G401.6 (cell line): ENCODE data around the gene REEP6.
"Not testable (repeated sequence)": the region's sequence is repeated elsewhere in the genome, so short reads cannot be mapped to it uniquely, and the experiment has no call there.

Experiments
- FAIRE-seq: peaks from 2 replicates; lab custom pipeline; 2012; peaks lifted over from hg19 to GRCh38; lab: Jason Lieb, UNC

The REEP6 gene

DNA sequence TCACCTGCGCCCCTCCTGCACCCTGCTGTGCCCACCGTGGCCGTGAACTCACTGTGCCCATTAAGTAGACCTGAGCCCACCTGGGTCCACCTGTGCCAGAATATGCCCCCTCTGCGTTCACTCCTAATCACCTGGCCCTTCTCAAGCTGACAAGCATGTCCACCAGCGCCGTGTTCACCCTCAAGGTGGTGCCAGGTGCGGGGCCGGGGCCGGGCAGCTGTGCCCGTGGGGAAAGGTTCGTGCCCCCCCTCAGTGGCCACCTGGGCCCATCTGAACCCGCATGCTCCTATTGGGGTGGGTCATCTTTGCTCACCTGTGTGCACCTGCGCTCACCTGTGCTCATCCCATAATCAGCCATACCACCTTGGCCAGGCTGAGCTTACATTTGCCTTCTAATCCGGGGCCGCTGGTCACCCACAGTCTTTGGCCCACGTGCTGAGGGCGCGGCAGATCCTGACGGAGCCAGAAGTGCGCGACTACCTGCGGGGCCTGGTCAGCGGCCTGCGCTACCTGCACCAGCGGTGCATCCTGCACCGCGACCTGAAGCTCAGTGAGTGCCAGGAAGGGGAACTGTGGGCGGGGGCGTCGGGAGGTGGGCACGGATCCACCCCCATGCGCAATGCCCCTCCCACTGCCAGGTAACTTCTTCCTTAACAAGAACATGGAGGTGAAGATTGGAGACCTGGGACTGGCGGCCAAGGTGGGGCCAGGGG, 35.2 kb downstream of the REEP6 start:
- no peak for FAIRE-seq

- FAIRE-seq, result no peak
Measured at GRCh38 chr19:1526979-1527649, 36.1 kb downstream of the REEP6 start.

GRCh38 chr19:1527650-1528309, 36.8 kb downstream of the REEP6 start:
- FAIRE-seq, result no peak

DNA sequence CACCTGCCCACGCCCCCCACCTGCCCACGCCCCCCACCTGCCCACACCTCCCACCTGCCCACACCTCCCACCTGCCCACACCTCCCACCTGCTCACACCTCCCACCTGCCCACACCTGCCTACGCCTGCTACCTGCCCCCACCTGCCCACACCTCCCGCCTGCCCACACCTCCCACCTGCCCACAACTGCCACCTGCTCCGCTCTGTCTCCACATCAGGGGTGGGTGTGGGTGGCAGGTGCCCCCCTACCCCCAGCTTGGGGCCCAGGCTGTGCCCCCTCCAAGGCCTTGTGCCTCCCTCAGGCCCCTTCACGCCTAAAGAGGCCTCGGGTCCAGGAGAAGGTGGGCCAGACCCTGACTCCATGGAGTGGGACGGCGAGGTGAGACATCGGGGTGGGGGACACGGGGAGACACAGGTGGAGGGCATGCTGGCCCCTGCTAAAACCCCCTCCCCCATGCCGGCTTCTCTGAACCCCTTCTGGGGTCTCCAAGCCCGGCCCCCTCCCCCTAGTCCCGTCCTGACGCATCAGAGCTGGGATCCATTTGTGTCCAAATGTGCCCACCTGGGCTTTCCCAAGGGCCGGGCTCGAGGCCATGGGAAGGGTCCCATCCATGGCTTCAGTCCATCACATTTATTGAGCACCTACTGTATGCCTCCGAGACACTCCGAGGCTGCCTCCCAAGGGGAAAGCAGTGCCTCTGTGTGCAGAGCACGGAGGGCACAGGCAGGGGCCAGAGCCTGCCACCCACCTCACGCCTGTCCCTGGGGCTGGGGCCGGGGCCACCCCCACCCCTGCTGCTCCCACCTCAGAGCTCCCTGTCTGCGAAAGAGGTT, 37.8 kb downstream of the REEP6 start:
- FAIRE-seq, result no peak

DNA sequence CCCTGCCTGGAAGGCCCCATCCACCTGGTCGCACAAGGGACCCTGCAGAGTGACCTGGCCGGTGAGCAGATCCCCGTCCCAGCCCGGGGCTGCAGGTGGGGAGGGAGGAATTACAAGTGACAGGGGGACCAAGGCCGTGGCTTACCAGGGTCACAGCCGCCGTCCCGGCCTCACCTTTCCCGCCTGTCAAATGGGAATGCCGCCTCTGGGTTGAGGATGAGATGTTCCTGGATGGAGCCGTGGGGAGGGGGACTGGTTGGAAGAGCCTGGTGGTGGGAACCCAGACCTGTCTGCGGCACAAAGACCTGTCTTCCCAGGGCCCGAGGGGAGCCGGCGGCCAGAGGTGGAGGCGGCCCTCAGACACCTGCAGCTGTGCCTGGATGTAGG, 38.4 kb downstream of the REEP6 start:
- no peak for FAIRE-seq

GRCh38 chr19:1530856-1531255, 39.9 kb downstream of the REEP6 start:
- not testable (repeated sequence) for FAIRE-seq

DNA sequence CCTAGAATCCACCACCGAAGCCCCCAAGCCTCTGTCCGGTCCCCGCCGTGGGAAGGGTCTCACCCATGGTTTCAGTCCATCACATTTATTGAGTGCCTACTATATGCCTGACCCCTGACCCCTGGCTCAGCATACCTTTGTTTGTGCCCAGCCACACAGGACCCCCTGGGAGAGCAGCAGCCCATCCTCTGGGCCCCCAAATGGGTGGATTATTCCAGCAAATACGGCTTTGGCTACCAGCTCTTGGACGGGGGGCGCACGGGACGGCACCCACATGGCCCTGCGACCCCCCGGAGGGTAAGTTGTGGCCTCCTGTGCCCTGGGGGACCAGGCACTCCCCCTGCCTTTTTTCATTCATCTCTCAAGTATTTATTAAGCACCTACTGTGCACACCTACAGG, 40.6 kb downstream of the REEP6 start:
- no peak for FAIRE-seq

DNA sequence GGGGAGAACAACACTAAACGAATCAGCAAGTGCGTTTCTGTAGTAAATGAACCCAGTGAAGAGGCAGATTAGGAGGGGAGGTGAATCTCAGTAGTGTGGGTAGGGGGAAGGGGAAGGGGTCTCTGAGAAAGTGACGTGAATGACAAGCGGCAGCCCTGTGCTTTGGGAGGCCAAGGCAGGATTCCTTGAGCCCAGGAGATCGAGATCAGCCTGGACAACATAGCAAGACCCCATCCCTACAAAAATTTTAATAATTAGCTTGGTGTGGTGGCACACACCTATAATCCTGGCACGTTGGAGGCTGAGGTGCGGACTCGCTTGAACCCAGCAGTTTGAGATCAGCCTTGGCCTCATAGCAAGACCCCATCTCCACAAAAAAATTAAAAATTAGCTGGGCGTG, 41.0 kb downstream of the REEP6 start:
- FAIRE-seq, result no peak

DNA sequence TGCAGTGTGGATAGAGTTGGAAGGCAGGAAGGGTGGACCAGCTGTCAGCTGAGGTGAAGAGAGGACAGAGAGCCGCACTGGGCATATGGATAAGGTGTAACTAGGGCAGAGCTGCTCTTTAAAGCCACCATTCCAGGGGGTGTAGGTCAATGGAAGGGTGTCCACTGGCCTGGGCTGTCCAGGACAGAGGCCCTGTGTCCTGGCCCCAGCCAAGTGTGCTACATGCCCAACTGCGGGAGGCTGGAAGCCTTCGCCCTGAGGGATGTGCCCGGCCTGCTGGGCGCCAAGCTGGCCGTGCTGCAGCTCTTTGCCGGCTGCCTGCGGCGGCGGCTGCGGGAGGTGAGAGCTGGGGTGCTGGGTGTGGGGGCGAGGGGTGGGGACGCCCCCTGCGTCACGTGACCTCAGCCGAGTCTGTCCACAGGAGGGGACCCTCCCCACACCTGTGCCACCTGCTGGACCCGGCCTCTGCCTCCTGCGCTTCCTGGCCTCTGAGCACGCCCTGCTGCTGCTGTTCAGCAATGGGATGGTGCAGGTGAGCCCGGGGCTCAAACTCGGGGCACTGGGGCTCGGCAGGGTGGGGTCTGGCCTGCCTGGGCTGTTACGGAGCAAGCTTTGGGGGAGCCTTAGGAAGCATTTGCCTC, 42.6 kb downstream of the REEP6 start:
- FAIRE-seq, result no peak

DNA sequence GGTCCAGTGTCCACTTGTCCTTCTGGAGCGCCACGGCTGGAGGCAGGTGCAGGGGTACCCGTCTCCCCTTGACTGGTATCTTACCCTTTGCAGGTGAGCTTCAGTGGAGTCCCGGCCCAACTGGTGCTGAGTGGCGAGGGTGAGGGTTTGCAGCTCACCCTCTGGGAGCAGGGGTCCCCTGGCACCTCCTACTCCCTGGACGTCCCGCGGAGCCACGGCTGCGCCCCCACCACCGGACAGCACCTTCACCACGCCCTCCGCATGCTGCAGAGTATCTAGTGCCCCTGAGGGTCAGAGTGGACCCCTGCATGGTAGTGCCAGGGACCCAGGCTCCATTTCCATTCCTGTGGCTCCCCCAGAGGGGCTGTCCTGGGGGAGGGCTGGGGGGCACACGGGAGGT, 44.0 kb downstream of the REEP6 start:
- FAIRE-seq, result no peak

DNA sequence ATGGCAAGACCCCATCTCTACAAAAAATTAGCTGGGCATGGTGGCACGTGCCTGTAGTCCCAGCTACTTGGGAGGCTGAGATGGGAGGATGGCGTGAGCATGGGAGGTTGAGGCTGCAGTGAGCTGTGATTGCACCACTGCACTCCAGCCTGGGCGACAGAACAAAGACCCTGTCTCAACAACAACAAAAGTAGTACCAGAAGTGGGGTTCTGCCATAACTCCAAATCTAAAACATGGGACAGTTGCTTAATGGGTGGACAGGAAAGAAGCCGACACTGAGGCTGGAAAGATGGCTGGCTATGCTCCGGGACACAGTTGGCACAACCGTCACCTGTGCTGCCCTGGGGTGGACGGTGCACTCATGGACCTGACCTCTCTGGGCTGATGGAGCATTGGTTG, 44.7 kb downstream of the REEP6 start:
- FAIRE-seq, result not testable (repeated sequence)

GRCh38 chr19:1538978-1539377, 48.0 kb downstream of the REEP6 start:
- FAIRE-seq, result no peak

- not testable (repeated sequence) for FAIRE-seq
Measured at GRCh38 chr19:1539749-1540148, 48.8 kb downstream of the REEP6 start.

- FAIRE-seq, result no peak
Measured at GRCh38 chr19:1540365-1540925, 49.5 kb downstream of the REEP6 start.
